Neutrophil (primary cell): Measurements from ENCODE around the gene IQCF6.

Experiments used
- H3K27ac ChIP-seq: fragments of 200-600 bp; sonication (generic); 2 replicates; pipeline ENCODE4 v1.5.1; 2016; ENCODE audit warnings: mild to moderate bottlenecking, moderate library complexity
- H3K27me3 ChIP-seq: fragments of 200-600 bp; sonication (generic); 2 replicates; pipeline ENCODE4 v1.6.0; 2016; ENCODE audit warnings: mild to moderate bottlenecking
- H3K36me3 ChIP-seq: fragments of 200-600 bp; sonication (generic); 2 replicates; pipeline ENCODE4 v1.5.1; 2017
- H3K4me1 ChIP-seq, 2 experiments: fragments of 200-600 bp in 1 of 2; sonication (generic) in 1 of 2; 1 replicate in 1 of 2; 2 replicates in 1 of 2; pipeline versions ENCODE4 v1.5.1 to v1.6.1; 2013 to 2016; ENCODE audit warnings: low read depth in 1 of 2, low read length in 1 of 2, mild to moderate bottlenecking in 1 of 2, moderate library complexity in 1 of 2; ENCODE audit not compliant: control insufficient read depth in 1 of 2, insufficient read depth in 1 of 2
- H3K4me3 ChIP-seq, 2 experiments: fragments of 200-600 bp in 1 of 2; sonication (generic) in 1 of 2; 1 replicate in 1 of 2; 2 replicates in 1 of 2; pipeline ENCODE4 v1.5.1; 2013 to 2016; ENCODE audit warnings: low read depth in 1 of 2, low read length in 1 of 2, mild to moderate bottlenecking in 1 of 2, moderate library complexity in 1 of 2
- H3K9me3 ChIP-seq: fragments of 200-600 bp; sonication (generic); 2 replicates; pipeline ENCODE4 v1.5.1; 2016
- CTCF ChIP-seq: fragments of 200-600 bp; sonication (generic); IDR thresholded peaks from 2 replicates; pipeline ENCODE4 v1.5.1; 2016; ENCODE audit warnings: antibody characterized with exemption

The IQCF6 gene

GRCh38 chr3:51816723-51817122 is 37.7 kb upstream of the IQCF6 start:
- no peak for TF ChIP-seq CTCF
- Histone ChIP-seq H3K36me3 (no peaks in the 10 kb centered on the region), H3K27ac (no peak overlapping the region), H3K27me3 (peaks cover 11% of the 10 kb centered on the region), H3K4me3 (no peak overlapping the region), H3K9me3 (no peaks in the 10 kb centered on the region), H3K4me1 (no peaks in the 10 kb centered on the region)

- Histone ChIP-seq H3K36me3 (no peaks in the 10 kb centered on the region), H3K4me1 (no peaks in the 10 kb centered on the region), H3K27me3 (peaks cover 11% of the 10 kb centered on the region), H3K4me3 (no peak overlapping the region), H3K27ac (no peak overlapping the region), H3K9me3 (no peaks in the 10 kb centered on the region)
- TF ChIP-seq CTCF, result no peak
Measured at GRCh38 chr3:51815614-51816013, 36.6 kb upstream of the IQCF6 start.

- Histone ChIP-seq H3K9me3 (no peaks in the 10 kb centered on the region), H3K27me3 (peaks cover 11% of the 10 kb centered on the region), H3K4me3 (no peak overlapping the region), H3K36me3 (no peaks in the 10 kb centered on the region), H3K27ac (no peak overlapping the region), H3K4me1 (no peaks in the 10 kb centered on the region)
- no peak for TF ChIP-seq CTCF
Measured at GRCh38 chr3:51814034-51814433, 35.0 kb upstream of the IQCF6 start.

- peaks cover 11% of the 10 kb centered on the region for H3K27me3 ChIP-seq
- no peak for TF ChIP-seq CTCF
- no peaks in the 10 kb centered on the region for H3K9me3 ChIP-seq
- no peaks in the 10 kb centered on the region for H3K36me3 ChIP-seq
- no peak overlapping the region for H3K4me3 ChIP-seq
- H3K4me1 ChIP-seq, result no peaks in the 10 kb centered on the region
- H3K27ac ChIP-seq, result no peak overlapping the region
Measured at GRCh38 chr3:51813539-51813938, 34.5 kb upstream of the IQCF6 start.

- no peaks in the 10 kb centered on the region for H3K27me3 ChIP-seq
- H3K4me1 ChIP-seq, result no peaks in the 10 kb centered on the region
- no peak for TF ChIP-seq CTCF
Measured at GRCh38 chr3:51808934-51809333, 29.9 kb upstream of the IQCF6 start.

GRCh38 chr3:51802106-51802703 is 23.2 kb upstream of the IQCF6 start:
- H3K4me1 ChIP-seq, result no peaks in the 10 kb centered on the region
- no peak overlapping the region for H3K4me3 ChIP-seq
- peaks cover 10% of the 10 kb centered on the region for H3K27me3 ChIP-seq
- no peaks in the 10 kb centered on the region for H3K36me3 ChIP-seq
- TF ChIP-seq CTCF, result no peak
- no peak overlapping the region for H3K27ac ChIP-seq
- H3K9me3 ChIP-seq, result no peaks in the 10 kb centered on the region

More at GRCh38 chr3:51808934-51809333, 29.9 kb upstream of the IQCF6 start:
- Histone ChIP-seq H3K27ac (no peak overlapping the region), H3K9me3 (no peaks in the 10 kb centered on the region), H3K4me3 (no peak overlapping the region), H3K36me3 (no peaks in the 10 kb centered on the region)
